Measurements from ENCODE around the gene LOXL1.

- TF ChIP-seq CTCF (IDR thresholded peaks at IDR 0.05; ENCODE audit: insufficient read depth, low read depth, low read length) (no peak), EZH2 (IDR thresholded peaks at IDR 0.05; ENCODE audit: insufficient read depth, low read length) (no peak)
Observed at GRCh38 chr15:73957785-73958184, 31.5 kb downstream of the LOXL1 start.

Data from astrocyte (in vitro differentiated cells and primary cell).